Measurements from ENCODE around the gene OR4E2.

Gene OR4E2

GRCh38 chr14:21699551-21699950 is 45.9 kb downstream of the OR4E2 start:
- Histone ChIP-seq H3K9me3 (ENCODE audit: low read length) (no peaks in the 10 kb centered on the region), H3F3A (ENCODE audit: insufficient read depth, low read length) (no peaks in the 10 kb centered on the region), H3K79me2 (ENCODE audit: insufficient read depth, low read length) (no peaks in the 10 kb centered on the region), H2AFZ (ENCODE audit: low read length) (no peak overlapping the region), H3K4me3 (ENCODE audit: low read depth, low read length, poor library complexity, severe bottlenecking) (no peak overlapping the region), H3K36me3 (ENCODE audit: insufficient read depth, low read length) (no peaks in the 10 kb centered on the region), H3K9me2 (ENCODE audit: low read depth, low read length) (no peaks in the 10 kb centered on the region), H3K4me1 (ENCODE audit: insufficient read depth, low read length, severe bottlenecking) (no peaks in the 10 kb centered on the region), H4K20me1 (ENCODE audit: insufficient read depth, low read length) (no peaks in the 10 kb centered on the region), H3K27me3 (ENCODE audit: insufficient read depth, low read length) (no peaks in the 10 kb centered on the region), H3K9ac (ENCODE audit: low read length) (no peak overlapping the region), H3K27ac (ENCODE audit: low read depth, low read length, poor library complexity, severe bottlenecking) (no peak overlapping the region), H3K4me2 (ENCODE audit: low read length) (no peak overlapping the region)
- TF ChIP-seq CTCF (IDR thresholded peaks at IDR 0.05; ENCODE audit: low read length) (no peak), EZH2 (IDR thresholded peaks at IDR 0.05; ENCODE audit: borderline replicate concordance, low read length) (no peak)

- Histone ChIP-seq H2AFZ (ENCODE audit: low read length) (no peak overlapping the region), H3K4me2 (ENCODE audit: low read length) (no peak overlapping the region), H3F3A (ENCODE audit: insufficient read depth, low read length) (no peaks in the 10 kb centered on the region), H3K9me2 (ENCODE audit: low read depth, low read length) (no peaks in the 10 kb centered on the region), H3K36me3 (ENCODE audit: insufficient read depth, low read length) (no peaks in the 10 kb centered on the region), H3K4me3 (ENCODE audit: low read depth, low read length, poor library complexity, severe bottlenecking) (no peak overlapping the region), H3K9me3 (ENCODE audit: low read length) (no peaks in the 10 kb centered on the region), H3K27ac (ENCODE audit: low read depth, low read length, poor library complexity, severe bottlenecking) (no peak overlapping the region), H3K4me1 (ENCODE audit: insufficient read depth, low read length, severe bottlenecking) (no peaks in the 10 kb centered on the region), H4K20me1 (ENCODE audit: insufficient read depth, low read length) (no peaks in the 10 kb centered on the region), H3K9ac (ENCODE audit: low read length) (no peak overlapping the region), H3K79me2 (ENCODE audit: insufficient read depth, low read length) (no peaks in the 10 kb centered on the region), H3K27me3 (ENCODE audit: insufficient read depth, low read length) (no peaks in the 10 kb centered on the region)
- TF ChIP-seq EZH2 (IDR thresholded peaks at IDR 0.05; ENCODE audit: borderline replicate concordance, low read length) (no peak), CTCF (IDR thresholded peaks at IDR 0.05; ENCODE audit: low read length) (no peak)
Observed at GRCh38 chr14:21702316-21702715, 48.7 kb downstream of the OR4E2 start.

- Histone ChIP-seq H3K27me3 (ENCODE audit: insufficient read depth, low read length) (no peaks in the 10 kb centered on the region), H3K9ac (ENCODE audit: low read length) (no peak overlapping the region), H3K36me3 (ENCODE audit: insufficient read depth, low read length) (no peaks in the 10 kb centered on the region), H3F3A (ENCODE audit: insufficient read depth, low read length) (no peaks in the 10 kb centered on the region), H3K9me3 (ENCODE audit: low read length) (no peaks in the 10 kb centered on the region), H4K20me1 (ENCODE audit: insufficient read depth, low read length) (no peaks in the 10 kb centered on the region), H3K79me2 (ENCODE audit: insufficient read depth, low read length) (no peaks in the 10 kb centered on the region), H3K4me3 (ENCODE audit: low read depth, low read length, poor library complexity, severe bottlenecking) (no peak overlapping the region), H3K9me2 (ENCODE audit: low read depth, low read length) (no peaks in the 10 kb centered on the region), H2AFZ (ENCODE audit: low read length) (no peak overlapping the region), H3K27ac (ENCODE audit: low read depth, low read length, poor library complexity, severe bottlenecking) (no peak overlapping the region), H3K4me1 (ENCODE audit: insufficient read depth, low read length, severe bottlenecking) (no peaks in the 10 kb centered on the region), H3K4me2 (ENCODE audit: low read length) (no peak overlapping the region)
- TF ChIP-seq CTCF (IDR thresholded peaks at IDR 0.05; ENCODE audit: low read length) (no peak), EZH2 (IDR thresholded peaks at IDR 0.05; ENCODE audit: borderline replicate concordance, low read length) (no peak)
Observed at GRCh38 chr14:21703357-21704326, 50.0 kb downstream of the OR4E2 start.
